ENCODE data around the gene RPS6KC1. TPM values are rescaled to one million over a fixed set of nuclear protein-coding genes. Genes with fewer than 3 reads are reported as not detected.
"Not testable (repeated sequence)": the region's sequence is repeated elsewhere in the genome, so short reads cannot be mapped to it uniquely, and the experiment has no call there.

The RPS6KC1 gene
- total RNA-seq, 2 experiments from 2014 or later = 6.2 to 7.0 TPM

- peaks cover 0 to 5% of the 10 kb centered on the region in 2 experiments for H3K9me3 ChIP-seq (ENCODE audit: control insufficient read depth in 1 of 2, insufficient read depth in 1 of 2, low read length in 2 of 2)
- ChIA-PET CTCF (no interaction called here), POLR2A (no interaction called here)
- Mint-ChIP-seq H3K36me3 (ENCODE audit: low read depth) (peaks cover 60% of the 10 kb centered on the region), H3K9me3 (no peaks in the 10 kb centered on the region), H3K27me3 (no peaks in the 10 kb centered on the region), H3K4me1 (ENCODE audit: low read depth) (no peaks in the 10 kb centered on the region), H3K4me3 (no peak overlapping the region), H3K27ac (no peak overlapping the region)
- no peak for ATAC-seq (ENCODE audit: poor library complexity)
- no peaks in the 10 kb centered on the region for H3K4me1 ChIP-seq (ENCODE audit: insufficient read depth, low read length)
- no peak overlapping the region for H3K4me3 ChIP-seq (ENCODE audit: low read length)
- no peaks in the 10 kb centered on the region for H3K27me3 ChIP-seq (ENCODE audit: control insufficient read depth in 1 of 2, insufficient read depth in 2 of 2, low read length in 2 of 2)
- H3K36me3 ChIP-seq (ENCODE audit: insufficient read depth, low read length) = no peaks in the 10 kb centered on the region
- H3K27ac ChIP-seq (ENCODE audit: low read depth in 1 of 2, low read length in 2 of 2) = no peak overlapping the region
- intact Hi-C loops (cut with DNase I, micrococcal nuclease) = no loop called here
- DNase-seq = no peak
- TF ChIP-seq CTCF (IDR thresholded peaks at IDR 0.05) = no peak
Measured at GRCh38 chr1:213154056-213154685, 103.1 kb downstream of the RPS6KC1 start.

GRCh38 chr1:213159376-213159775 lies 108.3 kb downstream of the RPS6KC1 start:
- Histone ChIP-seq H3K9me3 (ENCODE audit: control insufficient read depth in 1 of 2, insufficient read depth in 1 of 2, low read length in 2 of 2) (no peaks in the 10 kb centered on the region), H3K4me1 (ENCODE audit: insufficient read depth, low read length) (no peaks in the 10 kb centered on the region), H3K27ac (ENCODE audit: low read depth in 1 of 2, low read length in 2 of 2) (no peak overlapping the region), H3K4me3 (ENCODE audit: low read length) (no peak overlapping the region), H3K36me3 (ENCODE audit: insufficient read depth, low read length) (no peaks in the 10 kb centered on the region), H3K27me3 (ENCODE audit: control insufficient read depth in 1 of 2, insufficient read depth in 2 of 2, low read length in 2 of 2) (no peaks in the 10 kb centered on the region)
- TF ChIP-seq CTCF (IDR thresholded peaks at IDR 0.05) = no peak
- intact Hi-C loops (cut with DNase I, micrococcal nuclease) = loop anchor here in 1 of 2 experiments (2.0 kb wide), 1 partner anchor 53 kb away; no protein-coding TSS in a partner anchor
- ChIA-PET CTCF (no interaction called here), POLR2A (no interaction called here)
- Mint-ChIP-seq H3K4me3 (no peak overlapping the region), H3K27ac (no peak overlapping the region), H3K27me3 (no peaks in the 10 kb centered on the region), H3K36me3 (ENCODE audit: low read depth) (peaks cover 70% of the 10 kb centered on the region), H3K4me1 (ENCODE audit: low read depth) (no peaks in the 10 kb centered on the region), H3K9me3 (no peaks in the 10 kb centered on the region)
- ATAC-seq (ENCODE audit: poor library complexity) = no peak
- DNase-seq = no peak

GRCh38 chr1:213160442-213160841 lies 109.4 kb downstream of the RPS6KC1 start:
- CTCF ChIA-PET; ATAC-seq (ENCODE audit: poor library complexity); H3K4me3 ChIP-seq (ENCODE audit: low read length); H3K27ac Mint-ChIP-seq; H3K4me1 ChIP-seq (ENCODE audit: insufficient read depth, low read length); POLR2A ChIA-PET; DNase-seq; H3K4me1 Mint-ChIP-seq (ENCODE audit: low read depth); H3K27me3 Mint-ChIP-seq; H3K4me3 Mint-ChIP-seq; H3K9me3 Mint-ChIP-seq; H3K27me3 ChIP-seq (ENCODE audit: control insufficient read depth in 1 of 2, insufficient read depth in 2 of 2, low read length in 2 of 2); intact Hi-C loops (cut with DNase I, micrococcal nuclease); H3K27ac ChIP-seq (ENCODE audit: low read depth in 1 of 2, low read length in 2 of 2); H3K36me3 ChIP-seq (ENCODE audit: insufficient read depth, low read length); H3K9me3 ChIP-seq (ENCODE audit: control insufficient read depth in 1 of 2, insufficient read depth in 1 of 2, low read length in 2 of 2): not testable (repeated sequence)
- H3K36me3 Mint-ChIP-seq (ENCODE audit: low read depth) = peaks cover 61% of the 10 kb centered on the region

- intact Hi-C loops (cut with DNase I, micrococcal nuclease) = no loop called here
- Histone ChIP-seq H3K27ac (ENCODE audit: low read depth in 1 of 2, low read length in 2 of 2) (no peak overlapping the region), H3K9me3 (ENCODE audit: control insufficient read depth in 1 of 2, insufficient read depth in 1 of 2, low read length in 2 of 2) (no peaks in the 10 kb centered on the region), H3K36me3 (ENCODE audit: insufficient read depth, low read length) (no peaks in the 10 kb centered on the region), H3K27me3 (ENCODE audit: control insufficient read depth in 1 of 2, insufficient read depth in 2 of 2, low read length in 2 of 2) (no peaks in the 10 kb centered on the region), H3K4me1 (ENCODE audit: insufficient read depth, low read length) (no peaks in the 10 kb centered on the region), H3K4me3 (ENCODE audit: low read length) (no peak overlapping the region)
- no peaks in the 10 kb centered on the region for H3K9me3 Mint-ChIP-seq
- no peak overlapping the region for H3K27ac Mint-ChIP-seq
- H3K4me1 Mint-ChIP-seq (ENCODE audit: low read depth) = no peaks in the 10 kb centered on the region
- H3K4me3 Mint-ChIP-seq = no peak overlapping the region
- ChIA-PET CTCF (no interaction called here), POLR2A (no interaction called here)
- H3K27me3 Mint-ChIP-seq = no peaks in the 10 kb centered on the region
- no peak for TF ChIP-seq CTCF (IDR thresholded peaks at IDR 0.05)
- ATAC-seq (ENCODE audit: poor library complexity) (no peak), DNase-seq (no peak)
- H3K36me3 Mint-ChIP-seq (ENCODE audit: low read depth) = peaks cover 51% of the 10 kb centered on the region
Measured at GRCh38 chr1:213162338-213162737, 111.3 kb downstream of the RPS6KC1 start.

Measured in CD4-positive, alpha-beta T cell (primary cell).